Astrocyte (in vitro differentiated cells and primary cell): Measurements from ENCODE around the gene SYT6. TPM values are rescaled to one million over a fixed set of nuclear protein-coding genes. Genes with fewer than 3 reads are reported as not detected.

ENCODE experiments used
- DNase-seq: peaks from one replicate; pipeline ENCODE4 v3.0.0-alpha.2; 2010; ENCODE audit warnings: low read depth
- FAIRE-seq: peaks from 2 replicates; lab custom pipeline; 2011; peaks lifted over from hg19 to GRCh38; lab: Jason Lieb, UNC
- H2AFZ ChIP-seq: 2 replicates; pipeline ENCODE4 v1.6.0; 2012; ENCODE audit warnings: low read depth, low read length, inconsistent platforms
- H3K27ac ChIP-seq: 2 replicates; pipeline ENCODE4 v1.5.1; 2011; ENCODE audit warnings: low read depth, low read length, inconsistent platforms
- H3K27me3 ChIP-seq: 2 replicates; pipeline ENCODE4 v1.6.0; 2011; ENCODE audit warnings: low read length, inconsistent platforms; ENCODE audit not compliant: insufficient read depth
- H3K36me3 ChIP-seq: 2 replicates; pipeline ENCODE4 v1.5.1; 2011; ENCODE audit warnings: low read length, inconsistent platforms; ENCODE audit not compliant: insufficient read depth
- H3K4me1 ChIP-seq: 2 replicates; pipeline ENCODE4 v1.5.1; 2011; ENCODE audit warnings: low read length, inconsistent platforms; ENCODE audit not compliant: insufficient read depth
- H3K4me2 ChIP-seq: 2 replicates; pipeline ENCODE4 v1.6.0; 2012; ENCODE audit warnings: low read length, inconsistent platforms
- H3K4me3 ChIP-seq: 2 replicates; pipeline ENCODE4 v1.5.1; 2011; ENCODE audit warnings: low read depth, mild to moderate bottlenecking, low read length, inconsistent platforms; ENCODE audit not compliant: insufficient read depth
- H3K79me2 ChIP-seq: 2 replicates; pipeline ENCODE4 v1.6.0; 2012; ENCODE audit warnings: mild to moderate bottlenecking, low read length, inconsistent platforms; ENCODE audit not compliant: insufficient read depth
- H3K9ac ChIP-seq: 2 replicates; pipeline ENCODE4 v1.6.0; 2012; ENCODE audit warnings: mild to moderate bottlenecking, low read length, inconsistent platforms
- H3K9me3 ChIP-seq: 2 replicates; pipeline ENCODE4 v1.5.1; 2012; ENCODE audit warnings: low read depth, mild to moderate bottlenecking, low read length, inconsistent platforms; ENCODE audit not compliant: insufficient read depth
- H4K20me1 ChIP-seq: 2 replicates; pipeline ENCODE4 v1.6.0; 2012; ENCODE audit warnings: low read length, inconsistent platforms; ENCODE audit not compliant: insufficient read depth
- H3K27ac Mint-ChIP-seq: one replicate; pipeline ENCODE4 v1.8.0; 2021; ENCODE audit warnings: mild to moderate bottlenecking, mixed read lengths; ENCODE audit not compliant: unreplicated experiment
- H3K27me3 Mint-ChIP-seq: one replicate; pipeline ENCODE4 v1.8.0; 2021; ENCODE audit warnings: low read depth, mixed read lengths; ENCODE audit not compliant: unreplicated experiment
- H3K36me3 Mint-ChIP-seq: one replicate; pipeline ENCODE4 v1.8.0; 2021; ENCODE audit warnings: low read depth, mixed read lengths; ENCODE audit not compliant: unreplicated experiment
- H3K4me1 Mint-ChIP-seq: one replicate; pipeline ENCODE4 v1.8.0; 2021; ENCODE audit warnings: low read depth, mixed read lengths; ENCODE audit not compliant: unreplicated experiment
- H3K4me3 Mint-ChIP-seq: one replicate; pipeline ENCODE4 v1.8.0; 2021; ENCODE audit warnings: mild to moderate bottlenecking, moderate library complexity, mixed read lengths; ENCODE audit not compliant: unreplicated experiment
- H3K9me3 Mint-ChIP-seq: one replicate; pipeline ENCODE4 v1.8.0; 2021; ENCODE audit warnings: mild to moderate bottlenecking, mixed read lengths; ENCODE audit not compliant: unreplicated experiment
- EZH2 ChIP-seq: IDR thresholded peaks from 2 replicates; pipeline ENCODE4 v1.6.1; 2012; ENCODE audit warnings: mild to moderate bottlenecking, low read length, inconsistent platforms; ENCODE audit not compliant: insufficient read depth
- total RNA-seq: library from RNA; stranded (reverse); gene quantifications from 2 replicates; pipeline ENCODE4 v1.2.1, GENCODE V29; 2021
- TF ChIP-seq, protein P1 (sequence below): IDR thresholded peaks from 2 replicates; pipeline ENCODE4 v1.5.1; 2011; ENCODE audit warnings: low read depth, mild to moderate bottlenecking, inconsistent platforms, low read length, moderate library complexity; ENCODE audit not compliant: insufficient read depth

SYT6 gene
- total RNA-seq, 1 donor from 2014 or later, result 0.39 TPM

DNA sequence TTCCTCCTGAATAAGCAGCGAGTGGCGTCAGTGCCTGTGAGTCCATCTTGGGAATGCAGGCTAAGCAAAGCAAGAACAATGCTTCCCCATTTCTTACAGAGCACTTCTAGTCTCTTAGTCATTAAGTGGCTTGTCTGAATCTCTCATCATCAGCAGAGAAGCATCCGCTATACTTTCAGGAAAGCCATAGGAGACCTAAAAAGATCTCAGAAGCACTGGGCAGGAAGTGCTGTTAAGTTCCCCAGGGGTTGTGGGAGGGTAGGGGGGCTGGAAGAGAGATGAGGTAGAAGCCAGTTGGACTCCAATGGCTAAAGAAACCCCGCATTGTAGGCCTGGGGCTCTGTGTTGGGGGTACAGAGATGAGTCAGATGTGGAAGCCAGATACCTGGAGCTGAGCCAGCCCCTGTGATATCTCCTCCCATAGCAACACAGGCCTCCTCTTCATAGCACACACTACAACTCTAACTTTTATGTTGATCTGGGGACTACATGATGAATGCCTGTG, 44.9 kb downstream of the SYT6 start:
- H3K4me1 Mint-ChIP-seq, result peaks cover 17% of the 10 kb centered on the region
- peak overlapping the region; percentile 54 for H2AFZ ChIP-seq
- H3K4me1 ChIP-seq, result peaks cover 10% of the 10 kb centered on the region
- H3K27me3 Mint-ChIP-seq, result peaks cover 30% of the 10 kb centered on the region
- H3K4me2 ChIP-seq, result peak overlapping the region; percentile 62
- FAIRE-seq (no peak), DNase-seq (peak; percentile 76)
- H3K36me3 Mint-ChIP-seq, result no peaks in the 10 kb centered on the region
- H3K9me3 ChIP-seq, result no peaks in the 10 kb centered on the region
- H3K9me3 Mint-ChIP-seq, result no peaks in the 10 kb centered on the region
- H3K27me3 ChIP-seq, result no peaks in the 10 kb centered on the region
- H3K9ac ChIP-seq, result peak overlapping the region; percentile 54
- H3K27ac Mint-ChIP-seq, result peak overlapping the region; percentile 35
- H3K79me2 ChIP-seq, result no peaks in the 10 kb centered on the region
- TF ChIP-seq, protein P1, sequence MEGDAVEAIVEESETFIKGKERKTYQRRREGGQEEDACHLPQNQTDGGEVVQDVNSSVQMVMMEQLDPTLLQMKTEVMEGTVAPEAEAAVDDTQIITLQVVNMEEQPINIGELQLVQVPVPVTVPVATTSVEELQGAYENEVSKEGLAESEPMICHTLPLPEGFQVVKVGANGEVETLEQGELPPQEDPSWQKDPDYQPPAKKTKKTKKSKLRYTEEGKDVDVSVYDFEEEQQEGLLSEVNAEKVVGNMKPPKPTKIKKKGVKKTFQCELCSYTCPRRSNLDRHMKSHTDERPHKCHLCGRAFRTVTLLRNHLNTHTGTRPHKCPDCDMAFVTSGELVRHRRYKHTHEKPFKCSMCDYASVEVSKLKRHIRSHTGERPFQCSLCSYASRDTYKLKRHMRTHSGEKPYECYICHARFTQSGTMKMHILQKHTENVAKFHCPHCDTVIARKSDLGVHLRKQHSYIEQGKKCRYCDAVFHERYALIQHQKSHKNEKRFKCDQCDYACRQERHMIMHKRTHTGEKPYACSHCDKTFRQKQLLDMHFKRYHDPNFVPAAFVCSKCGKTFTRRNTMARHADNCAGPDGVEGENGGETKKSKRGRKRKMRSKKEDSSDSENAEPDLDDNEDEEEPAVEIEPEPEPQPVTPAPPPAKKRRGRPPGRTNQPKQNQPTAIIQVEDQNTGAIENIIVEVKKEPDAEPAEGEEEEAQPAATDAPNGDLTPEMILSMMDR, result no peak
- no peak for TF ChIP-seq EZH2
- no peaks in the 10 kb centered on the region for H4K20me1 ChIP-seq
- no peaks in the 10 kb centered on the region for H3K36me3 ChIP-seq
- H3K4me3 ChIP-seq, result no peak overlapping the region
- peak overlapping the region; percentile 66 for H3K27ac ChIP-seq
- H3K4me3 Mint-ChIP-seq, result no peak overlapping the region

DNA sequence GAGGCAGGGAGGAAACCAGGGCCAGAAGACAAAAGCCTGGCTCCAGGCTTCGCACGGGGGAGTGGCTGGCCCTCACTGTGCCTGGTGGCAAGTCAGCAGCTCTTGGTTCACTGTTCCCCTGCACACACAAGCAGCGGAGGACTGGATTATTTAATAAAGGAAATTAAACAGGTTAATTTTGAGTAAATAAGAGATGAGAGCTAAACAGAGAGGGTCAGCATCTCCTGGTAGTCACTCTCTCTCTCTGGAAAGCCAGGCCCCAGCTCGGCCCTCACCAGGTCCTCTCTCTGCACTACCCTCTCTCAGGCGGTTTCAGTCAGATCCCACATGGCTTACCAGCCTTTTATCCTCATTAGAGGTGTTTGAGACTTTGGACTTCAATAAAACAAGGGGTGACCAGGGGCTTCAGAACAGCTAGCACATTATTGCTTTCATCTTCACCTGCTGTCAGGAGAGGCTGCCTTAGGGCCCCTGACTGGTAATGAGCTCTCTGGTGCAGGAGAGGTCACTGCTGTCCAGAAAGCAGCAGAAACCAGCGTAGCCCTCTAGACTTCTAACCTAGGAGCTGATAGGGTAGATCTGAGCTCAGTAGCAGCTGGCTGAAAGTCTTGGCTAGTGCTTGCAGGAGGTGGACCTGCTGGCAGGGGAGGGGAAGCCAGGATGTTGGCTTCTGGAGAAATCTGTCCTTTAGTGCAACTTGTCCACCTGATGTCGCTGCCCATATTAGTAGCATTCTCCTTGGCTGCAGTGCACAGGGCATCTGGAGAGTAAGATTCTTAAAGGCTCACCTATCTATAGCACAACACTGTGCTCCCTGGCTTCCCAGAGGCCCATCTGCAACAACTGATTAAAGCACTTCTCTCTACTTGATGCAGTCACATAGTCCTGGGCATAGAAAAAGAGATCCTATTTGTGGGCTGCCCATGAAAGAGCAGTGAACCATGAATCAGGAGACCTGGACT, 45.9 kb downstream of the SYT6 start:
- Histone ChIP-seq H3K4me2 (peak overlapping the region; percentile 62), H3K4me1 (peaks cover 10% of the 10 kb centered on the region), H3K9ac (peak overlapping the region; percentile 54), H2AFZ (no peak overlapping the region), H3K9me3 (no peaks in the 10 kb centered on the region), H3K79me2 (no peaks in the 10 kb centered on the region), H3K4me3 (no peak overlapping the region), H4K20me1 (no peaks in the 10 kb centered on the region), H3K36me3 (no peaks in the 10 kb centered on the region), H3K27ac (peak overlapping the region; percentile 66), H3K27me3 (peaks cover 2% of the 10 kb centered on the region)
- H3K4me3 Mint-ChIP-seq, result no peak overlapping the region
- no peak for DNase-seq
- H3K9me3 Mint-ChIP-seq, result no peaks in the 10 kb centered on the region
- no peak for FAIRE-seq
- no peak for TF ChIP-seq EZH2
- TF ChIP-seq, protein P1, result no peak
- peaks cover 18% of the 10 kb centered on the region for H3K4me1 Mint-ChIP-seq
- H3K27ac Mint-ChIP-seq, result no peak overlapping the region
- H3K27me3 Mint-ChIP-seq, result peaks cover 35% of the 10 kb centered on the region
- no peaks in the 10 kb centered on the region for H3K36me3 Mint-ChIP-seq
